NCI-H2227 (cell line): ENCODE data around the gene PFDN4.

Source experiments
- DNase-seq: peaks from one replicate; lab custom pipeline; 2025; ENCODE audit not compliant: unreplicated experiment; lab: John Stamatoyannopoulos, UW

Gene PFDN4, protein sequence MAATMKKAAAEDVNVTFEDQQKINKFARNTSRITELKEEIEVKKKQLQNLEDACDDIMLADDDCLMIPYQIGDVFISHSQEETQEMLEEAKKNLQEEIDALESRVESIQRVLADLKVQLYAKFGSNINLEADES

DNA sequence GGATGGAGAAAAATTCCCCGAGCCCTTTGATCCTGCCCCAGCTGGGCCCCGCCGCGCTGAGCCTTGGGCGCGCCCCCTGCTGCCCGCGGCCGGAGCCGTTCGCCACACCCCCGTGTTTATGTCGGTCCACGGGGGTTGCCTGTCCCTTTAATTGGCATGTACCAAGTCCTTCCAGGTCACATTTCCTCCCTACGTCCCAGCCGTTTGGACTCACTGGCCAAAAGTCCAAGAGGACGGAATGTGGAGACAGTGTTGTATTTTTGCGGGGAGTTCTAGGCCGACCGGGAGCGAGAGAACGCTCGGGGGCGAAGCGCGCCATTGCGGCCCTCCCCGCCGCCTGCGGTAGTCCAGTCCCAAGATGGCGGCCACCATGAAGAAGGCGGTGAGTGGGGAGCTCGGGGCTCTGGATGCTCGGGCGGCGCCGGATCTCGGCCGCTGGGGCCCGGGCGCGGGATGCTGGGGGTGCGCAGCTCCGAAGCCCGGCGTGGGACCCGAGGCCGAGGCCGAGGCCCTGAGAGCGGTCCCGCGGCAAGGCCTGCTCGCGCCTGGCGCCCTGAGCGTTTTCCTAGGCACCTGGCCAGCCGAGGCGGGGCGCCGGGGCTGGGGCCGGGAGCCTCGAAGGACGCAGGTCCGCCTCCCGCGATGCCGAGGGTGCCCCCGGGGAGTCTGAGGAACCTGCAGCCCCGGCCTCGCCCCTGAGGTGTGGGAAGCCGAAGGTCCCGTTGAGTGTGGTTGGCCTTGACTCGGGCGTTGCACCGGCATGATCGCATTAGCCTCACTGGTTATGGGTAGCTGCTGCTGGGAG, at the start of gene PFDN4:
TSS of gene PFDN4 (plus strand) at position 345 of the 805 bp plus-strand sequence. CDS start at position 359, 14 bp downstream.
- peak; percentile 88 for DNase-seq

DNA sequence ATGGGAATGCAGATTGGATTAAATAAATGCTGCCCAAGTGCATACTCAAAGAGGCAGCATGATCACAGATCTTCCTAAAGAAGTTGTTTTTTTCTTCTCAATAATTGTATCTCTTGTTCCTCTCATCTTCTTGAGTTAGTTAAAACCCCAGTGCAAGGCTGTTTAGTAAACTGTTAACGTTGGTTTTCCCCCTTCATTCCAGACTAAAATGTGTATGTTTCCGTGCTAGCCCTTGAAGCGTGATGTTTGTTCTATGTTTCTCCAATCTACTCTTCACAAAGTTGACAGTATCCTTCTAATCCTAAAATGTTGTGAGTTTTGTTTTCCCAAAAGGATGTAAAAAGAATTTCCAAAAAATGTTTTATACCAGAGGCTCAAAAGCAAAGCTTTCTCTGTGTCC, 49.7 kb upstream of the PFDN4 start:
- no peak for DNase-seq

DNA sequence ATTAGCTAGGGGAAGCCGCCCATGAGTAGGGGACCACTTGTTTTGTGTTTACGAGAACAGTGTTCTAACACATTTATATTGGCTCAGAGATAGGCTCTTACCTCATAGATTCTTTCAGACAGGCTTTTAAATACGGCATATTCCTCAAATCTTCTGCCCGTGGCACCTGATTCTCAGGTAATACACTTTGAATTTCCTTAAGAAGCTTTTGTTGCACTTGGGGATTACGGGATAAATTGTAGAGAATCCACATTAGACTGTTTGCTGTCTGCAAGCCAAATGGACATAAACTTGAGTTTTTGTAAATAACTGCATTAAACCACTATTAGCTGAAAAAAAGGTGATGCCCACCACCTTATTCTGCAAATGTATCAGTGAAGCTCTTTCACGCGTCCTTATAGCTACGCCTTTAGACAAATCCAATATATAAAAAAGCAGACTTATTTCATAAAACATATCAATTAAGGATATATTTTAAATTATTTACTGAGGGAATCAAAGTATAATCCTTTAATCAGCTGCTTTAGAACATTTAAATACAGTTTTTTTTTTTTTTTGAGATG, 49.0 kb upstream of the PFDN4 start:
- no peak for DNase-seq

- no peak for DNase-seq
Measured at GRCh38 chr20:54160065-54161007, 47.6 kb upstream of the PFDN4 start.

- no peak for DNase-seq
Measured at GRCh38 chr20:54161008-54161820, 46.7 kb upstream of the PFDN4 start.

- no peak for DNase-seq
Measured at GRCh38 chr20:54161821-54162149, 46.1 kb upstream of the PFDN4 start.

DNA sequence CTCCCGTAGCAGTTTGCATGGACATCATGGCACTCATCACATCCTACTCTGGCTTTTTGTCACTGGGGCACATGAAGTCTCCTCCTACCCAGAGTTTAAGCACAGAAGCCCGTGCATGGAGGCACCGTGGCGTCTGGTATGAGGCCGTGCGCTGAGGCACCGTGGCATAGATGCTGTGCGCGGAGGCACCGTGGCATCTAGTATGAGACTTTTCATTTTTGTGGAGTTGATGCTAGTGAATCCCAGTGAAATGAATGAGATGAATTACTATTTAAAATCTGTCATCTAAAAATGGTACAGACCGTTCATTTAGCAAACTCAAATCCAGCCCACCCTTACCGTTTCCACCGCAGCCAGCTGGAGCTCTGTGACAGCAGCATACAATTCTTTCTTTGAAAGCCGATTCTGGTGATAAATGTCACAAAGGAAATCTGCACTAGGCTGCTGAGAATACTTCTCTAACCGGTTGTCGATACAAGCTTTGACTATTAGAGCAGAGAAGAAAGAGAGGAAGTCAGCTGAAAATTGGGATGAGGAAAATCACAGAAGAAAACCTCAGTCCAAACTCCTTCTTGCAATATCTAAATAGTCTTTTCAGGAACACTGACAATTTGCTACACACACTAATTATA, 45.4 kb upstream of the PFDN4 start:
- DNase-seq, result no peak

DNA sequence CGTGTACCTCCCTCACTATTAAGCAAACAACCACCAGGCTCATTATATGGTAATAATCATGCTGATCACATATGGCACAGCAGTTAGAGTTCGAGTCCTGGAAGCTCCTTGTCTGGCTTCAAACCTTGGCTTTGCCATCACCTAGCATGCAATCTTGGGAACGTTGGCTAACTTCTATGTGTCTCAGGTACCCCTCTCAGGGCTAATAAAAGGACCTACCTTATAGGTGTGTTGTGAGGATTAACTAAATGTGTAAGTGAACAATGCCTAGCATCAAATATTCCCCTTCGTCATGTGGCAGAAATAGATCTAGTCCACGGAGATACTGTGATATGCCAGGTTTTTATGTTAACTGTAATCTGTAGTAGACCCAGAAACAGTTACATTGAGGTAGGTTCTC, 44.5 kb upstream of the PFDN4 start:
- DNase-seq, result no peak

DNA sequence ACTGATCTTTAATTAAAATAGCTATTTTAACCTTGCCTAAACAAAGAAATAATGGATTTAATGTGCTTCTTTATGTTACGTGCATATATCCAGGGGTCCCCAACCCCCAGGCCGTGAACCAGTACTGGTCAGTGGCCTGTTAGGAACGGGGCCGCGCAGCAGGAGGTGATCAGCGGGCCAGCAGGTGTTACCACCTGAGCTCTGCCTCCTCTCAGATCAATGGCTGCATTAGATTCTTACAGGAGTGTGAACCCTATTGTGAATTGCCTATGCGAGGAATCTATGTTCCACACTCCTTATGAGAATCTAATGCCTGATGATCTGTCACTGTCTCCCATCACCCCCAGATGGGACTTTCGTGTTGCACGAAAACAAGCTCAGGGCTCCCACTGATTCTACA, 42.9 kb upstream of the PFDN4 start:
- no peak for DNase-seq

DNA sequence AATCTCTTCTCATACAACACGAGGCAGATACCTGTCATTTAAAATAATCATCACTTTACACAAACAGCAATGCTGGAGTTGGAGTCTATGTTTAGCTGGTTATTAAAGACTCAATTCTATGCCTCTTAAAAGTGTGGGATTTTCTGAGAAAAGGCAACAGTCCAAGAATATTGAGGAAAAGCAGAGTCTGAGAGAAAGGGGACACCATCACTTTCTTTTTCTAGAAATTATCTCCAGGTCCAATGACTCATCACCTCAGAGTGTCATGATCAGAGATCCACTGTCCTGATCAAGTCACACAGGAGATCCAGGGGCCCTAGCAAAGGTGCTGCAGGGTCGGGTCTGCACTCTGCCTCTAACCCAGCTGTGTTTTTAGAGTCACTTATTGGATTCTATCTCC, 42.1 kb upstream of the PFDN4 start:
- DNase-seq, result no peak

DNA sequence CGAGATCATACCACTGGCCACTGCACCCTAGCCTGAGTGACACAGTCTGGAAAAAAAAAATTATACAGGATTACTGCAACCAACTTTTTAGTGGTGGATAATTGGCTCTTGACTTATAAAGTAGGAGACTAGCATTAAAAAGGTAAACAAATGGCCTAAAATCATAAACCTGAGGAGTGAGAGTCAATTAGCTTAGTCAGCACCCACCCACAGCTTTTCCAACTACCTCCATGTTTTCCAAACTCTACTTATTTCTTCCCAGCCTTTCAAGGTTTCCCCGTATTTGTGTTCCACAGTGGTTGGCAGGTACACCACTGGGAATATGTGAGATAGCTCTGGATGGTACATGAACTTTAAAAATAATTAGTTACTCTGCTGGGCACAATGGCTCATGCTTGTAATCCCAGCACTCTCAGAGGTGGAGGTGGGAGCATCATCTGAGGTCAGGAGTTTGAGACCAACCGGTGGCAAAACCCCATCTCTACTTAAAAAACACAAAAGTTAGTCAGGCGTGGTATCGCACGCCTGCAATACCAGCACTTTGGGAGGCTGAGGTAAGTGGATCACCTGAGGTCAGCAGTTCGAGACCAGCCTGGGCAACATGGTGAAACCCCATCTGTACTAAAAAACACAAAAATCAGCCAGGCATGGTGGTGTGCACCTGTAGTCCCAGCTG, 40.8 kb upstream of the PFDN4 start:
- no peak for DNase-seq

GRCh38 chr20:54167909-54168872, 39.7 kb upstream of the PFDN4 start:
- DNase-seq, result no peak

DNA sequence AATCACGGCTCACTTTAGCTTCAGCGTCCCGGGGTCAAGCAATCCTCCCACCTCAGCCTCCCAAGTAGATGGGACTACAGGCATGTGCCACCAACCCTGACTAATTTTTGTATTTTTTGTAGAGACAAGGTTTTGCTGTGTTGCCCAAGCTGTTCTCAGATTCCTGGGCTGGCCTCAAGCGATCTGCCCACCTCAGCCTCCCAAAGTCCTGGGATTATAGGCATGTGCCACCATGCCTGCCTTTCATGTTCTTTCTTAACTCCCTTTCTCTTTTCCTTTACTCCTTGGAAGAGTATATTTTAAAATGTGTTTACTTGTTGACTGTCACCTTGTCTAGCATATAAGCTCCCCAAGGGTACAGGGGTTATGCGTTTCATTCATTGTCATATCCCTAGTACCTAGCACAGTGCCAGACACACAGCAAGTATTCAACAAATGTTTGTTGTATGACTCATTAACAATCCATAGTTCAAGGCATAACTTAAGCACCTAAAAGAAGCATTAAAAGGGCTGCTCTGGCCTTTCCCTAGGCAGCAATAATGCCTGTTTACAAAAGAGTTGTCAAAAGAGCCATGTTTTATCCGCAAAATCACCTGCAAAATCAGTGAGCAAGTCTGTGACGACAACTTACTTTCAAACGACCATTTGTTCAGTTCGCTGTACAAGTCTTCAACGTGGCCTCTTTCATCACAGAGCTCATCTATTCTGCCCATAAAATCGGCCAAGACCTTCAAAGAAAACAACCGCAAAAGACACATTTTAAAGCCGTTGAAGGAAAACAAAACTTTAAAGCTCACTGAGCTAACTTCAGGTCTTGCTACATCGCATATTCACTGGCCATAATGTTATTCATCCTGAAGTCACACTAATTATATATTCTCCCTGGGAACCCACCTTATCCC, 38.7 kb upstream of the PFDN4 start:
- DNase-seq, result no peak

DNA sequence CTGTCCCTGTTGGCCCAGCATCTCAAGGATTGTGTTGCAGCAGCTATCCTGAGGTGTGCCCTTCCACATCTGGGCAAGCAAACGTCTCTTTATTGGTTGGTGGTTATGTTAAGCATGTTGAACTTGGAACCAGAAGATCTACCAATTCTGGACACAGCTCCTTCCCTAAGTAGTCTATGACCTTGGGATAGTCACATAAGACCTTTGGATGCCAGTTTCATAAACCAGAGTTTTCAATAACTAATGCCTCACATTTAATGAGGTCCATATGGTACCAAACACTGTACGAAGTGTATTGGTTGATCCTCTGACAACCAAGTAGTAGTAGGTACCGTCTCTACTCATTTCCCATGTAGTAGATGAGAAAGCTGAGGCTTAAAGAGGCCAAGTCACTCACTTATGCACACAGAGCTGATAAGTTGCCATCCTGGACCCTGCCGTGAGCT, 37.8 kb upstream of the PFDN4 start:
- no peak for DNase-seq

- no peak for DNase-seq
Measured at GRCh38 chr20:54170963-54171362, 36.9 kb upstream of the PFDN4 start.

- DNase-seq, result no peak
Measured at GRCh38 chr20:54172532-54172855, 35.4 kb upstream of the PFDN4 start.

- DNase-seq, result peak; percentile 39
Measured at GRCh38 chr20:54172856-54173652, 34.8 kb upstream of the PFDN4 start.
